Kidney epithelial cell (primary cell): ENCODE measurements around the gene SOX9. TPM values are rescaled to one million over a fixed set of nuclear protein-coding genes. Genes with fewer than 3 reads are reported as not detected.

Experiments
- DNase-seq: peaks from one replicate; pipeline ENCODE4 v3.0.0-alpha.2; 2010; ENCODE audit warnings: low read depth
- H3K27me3 ChIP-seq: 2 replicates; pipeline ENCODE4 v1.6.0; 2011; ENCODE audit warnings: low read length; ENCODE audit not compliant: control insufficient read depth, insufficient read depth
- H3K36me3 ChIP-seq: 2 replicates; pipeline ENCODE4 v1.5.1; 2011; ENCODE audit warnings: low read length; ENCODE audit not compliant: control insufficient read depth, insufficient read depth
- H3K4me3 ChIP-seq: 2 replicates; pipeline ENCODE4 v1.5.1; 2011; ENCODE audit warnings: low read depth, mild to moderate bottlenecking, control low read depth, low read length
- CTCF ChIP-seq: IDR thresholded peaks from 2 replicates; pipeline ENCODE4 v1.5.1; 2011; ENCODE audit warnings: mild to moderate bottlenecking, moderate library complexity, low read length, control low read depth, inconsistent platforms; ENCODE audit not compliant: insufficient read depth, poor library complexity, severe bottlenecking
- total RNA-seq: library from RNA; depleted of rRNA; stranded (reverse); fragments of >200 nt; gene quantifications from 2 replicates; pipeline ENCODE4 v1.2.3, GENCODE V29; 2015

The SOX9 gene
- total RNA-seq, 1 donor from 2014 or later: 65.9 TPM

- H3K27me3 ChIP-seq: no peaks in the 10 kb centered on the region
- no peak for TF ChIP-seq CTCF
- H3K4me3 ChIP-seq: no peak overlapping the region
- no peaks in the 10 kb centered on the region for H3K36me3 ChIP-seq
- DNase-seq: no peak
Measured at GRCh38 chr17:72164158-72164739, 43.4 kb downstream of the SOX9 start.

GRCh38 chr17:72165192-72165866 is 44.5 kb downstream of the SOX9 start:
- H3K27me3 ChIP-seq: no peaks in the 10 kb centered on the region
- TF ChIP-seq CTCF: no peak
- H3K36me3 ChIP-seq: no peaks in the 10 kb centered on the region
- DNase-seq: no peak
- H3K4me3 ChIP-seq: no peak overlapping the region

GRCh38 chr17:72165867-72166439 is 45.1 kb downstream of the SOX9 start:
- Histone ChIP-seq H3K4me3 (no peak overlapping the region), H3K36me3 (no peaks in the 10 kb centered on the region), H3K27me3 (no peaks in the 10 kb centered on the region)
- DNase-seq: no peak
- no peak for TF ChIP-seq CTCF

- no peaks in the 10 kb centered on the region for H3K36me3 ChIP-seq
- no peak for DNase-seq
- no peak for TF ChIP-seq CTCF
- H3K27me3 ChIP-seq: no peaks in the 10 kb centered on the region
- H3K4me3 ChIP-seq: no peak overlapping the region
Measured at GRCh38 chr17:72167593-72167992, 46.8 kb downstream of the SOX9 start.

- TF ChIP-seq CTCF: no peak
- no peak for DNase-seq
- H3K4me3 ChIP-seq: no peak overlapping the region
- H3K27me3 ChIP-seq: no peaks in the 10 kb centered on the region
- H3K36me3 ChIP-seq: no peaks in the 10 kb centered on the region
Measured at GRCh38 chr17:72169823-72170222, 49.0 kb downstream of the SOX9 start.
